OCI-LY3 (cell line): Measurements from ENCODE around the gene NR4A2.

ENCODE experiments used
- EZH2phosphoT487 ChIP-seq: fragments of 200-600 bp; shearing (Covaris generic); IDR thresholded peaks from 2 replicates; pipeline ENCODE4 v1.6.1; 2018; ENCODE audit warnings: antibody characterized with exemption, mixed run types, low read depth
- TF ChIP-seq, protein P1 (sequence below): fragments of 200-600, 300-600 bp; sonication (generic); IDR thresholded peaks from 2 replicates; pipeline ENCODE4 v1.5.1; 2014; ENCODE audit warnings: antibody characterized with exemption, low read length, low read depth

DNA sequence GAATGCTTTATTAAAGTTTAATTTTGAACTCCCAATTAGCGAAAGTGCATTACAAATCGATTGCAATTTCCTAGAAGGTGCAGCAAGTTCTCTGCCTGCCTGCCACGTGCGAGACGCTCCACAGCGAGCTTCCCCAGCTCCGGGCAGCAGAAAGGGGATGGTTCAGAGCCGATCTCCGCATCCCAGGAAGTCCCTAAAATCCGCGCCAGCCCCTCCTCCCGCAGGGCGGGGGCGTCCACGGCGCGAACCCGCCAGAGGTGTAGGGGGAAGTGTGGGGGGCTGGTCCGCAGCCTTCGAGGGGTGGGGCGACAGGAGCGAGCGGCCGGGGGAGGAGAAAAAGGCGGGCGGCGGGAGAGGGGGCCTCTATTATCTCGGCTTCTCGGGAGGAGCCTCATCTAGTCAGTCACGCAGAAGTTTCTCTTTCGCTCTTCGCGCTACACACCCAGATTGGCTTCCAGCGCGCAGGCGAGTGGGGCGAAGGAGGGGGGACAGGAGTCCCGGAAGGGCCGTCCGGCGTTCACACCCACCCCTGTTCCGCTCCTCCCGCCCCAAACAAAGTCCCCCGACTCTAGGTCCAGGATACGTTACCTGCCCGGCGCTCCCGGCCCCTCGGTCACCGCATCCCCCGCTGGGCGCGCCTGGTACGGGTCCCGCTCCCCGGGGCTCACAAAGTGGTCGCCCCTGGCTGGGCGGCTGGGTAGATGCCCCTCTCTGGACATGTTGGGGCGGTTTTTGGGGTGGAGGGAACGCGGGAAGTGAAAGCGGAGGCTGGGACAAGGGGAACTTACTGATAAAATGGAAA is 9.1 kb upstream of the NR4A2 start:
- TF ChIP-seq, protein P1, sequence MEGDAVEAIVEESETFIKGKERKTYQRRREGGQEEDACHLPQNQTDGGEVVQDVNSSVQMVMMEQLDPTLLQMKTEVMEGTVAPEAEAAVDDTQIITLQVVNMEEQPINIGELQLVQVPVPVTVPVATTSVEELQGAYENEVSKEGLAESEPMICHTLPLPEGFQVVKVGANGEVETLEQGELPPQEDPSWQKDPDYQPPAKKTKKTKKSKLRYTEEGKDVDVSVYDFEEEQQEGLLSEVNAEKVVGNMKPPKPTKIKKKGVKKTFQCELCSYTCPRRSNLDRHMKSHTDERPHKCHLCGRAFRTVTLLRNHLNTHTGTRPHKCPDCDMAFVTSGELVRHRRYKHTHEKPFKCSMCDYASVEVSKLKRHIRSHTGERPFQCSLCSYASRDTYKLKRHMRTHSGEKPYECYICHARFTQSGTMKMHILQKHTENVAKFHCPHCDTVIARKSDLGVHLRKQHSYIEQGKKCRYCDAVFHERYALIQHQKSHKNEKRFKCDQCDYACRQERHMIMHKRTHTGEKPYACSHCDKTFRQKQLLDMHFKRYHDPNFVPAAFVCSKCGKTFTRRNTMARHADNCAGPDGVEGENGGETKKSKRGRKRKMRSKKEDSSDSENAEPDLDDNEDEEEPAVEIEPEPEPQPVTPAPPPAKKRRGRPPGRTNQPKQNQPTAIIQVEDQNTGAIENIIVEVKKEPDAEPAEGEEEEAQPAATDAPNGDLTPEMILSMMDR = no peak
- TF ChIP-seq EZH2phosphoT487 = no peak
